ENCODE data around the gene KDM6A.
"Not testable (repeated sequence)": the region's sequence is repeated elsewhere in the genome, so short reads cannot be mapped to it uniquely, and the experiment has no call there.

The KDM6A gene

DNA sequence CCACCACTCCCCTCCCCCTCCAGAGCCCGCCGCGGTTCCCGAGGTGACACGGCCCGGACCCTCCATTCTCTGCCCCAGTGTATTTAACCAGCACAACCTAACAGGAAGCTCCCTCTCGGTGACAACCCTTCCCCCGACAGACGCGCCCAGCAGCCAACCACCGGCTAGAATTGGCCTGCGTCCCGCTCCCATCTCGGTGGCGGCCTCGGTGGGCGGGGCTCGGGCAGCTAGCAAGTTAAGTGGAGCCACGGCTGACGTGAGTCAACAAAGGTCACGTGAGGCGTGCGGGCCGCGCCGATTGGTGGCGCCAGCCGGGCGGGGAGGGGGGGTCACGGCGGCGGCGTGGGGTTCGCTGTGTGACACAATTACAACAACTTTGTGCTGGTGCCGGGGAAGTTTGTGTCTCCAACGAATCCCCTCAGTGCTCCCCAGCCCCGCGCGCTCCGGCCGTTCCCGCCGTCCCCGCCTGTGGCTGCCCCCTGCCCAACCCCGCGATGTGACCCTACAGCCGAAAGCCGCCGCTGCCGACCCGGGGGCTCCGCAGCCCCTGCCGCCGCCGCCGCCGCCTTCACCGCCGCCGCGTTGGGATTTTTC is at the start of gene KDM6A:
Gene KDM6A (plus strand): TSS at position 368 of the 594 bp plus-strand sequence. CDS start 364 bp downstream, outside the sequence.
- DNase-seq, result peak; percentile 71 to 87

- DNase-seq, result not testable (repeated sequence)
Measured at GRCh38 chrX:44823193-44823592, 49.8 kb upstream of the KDM6A start.

DNA sequence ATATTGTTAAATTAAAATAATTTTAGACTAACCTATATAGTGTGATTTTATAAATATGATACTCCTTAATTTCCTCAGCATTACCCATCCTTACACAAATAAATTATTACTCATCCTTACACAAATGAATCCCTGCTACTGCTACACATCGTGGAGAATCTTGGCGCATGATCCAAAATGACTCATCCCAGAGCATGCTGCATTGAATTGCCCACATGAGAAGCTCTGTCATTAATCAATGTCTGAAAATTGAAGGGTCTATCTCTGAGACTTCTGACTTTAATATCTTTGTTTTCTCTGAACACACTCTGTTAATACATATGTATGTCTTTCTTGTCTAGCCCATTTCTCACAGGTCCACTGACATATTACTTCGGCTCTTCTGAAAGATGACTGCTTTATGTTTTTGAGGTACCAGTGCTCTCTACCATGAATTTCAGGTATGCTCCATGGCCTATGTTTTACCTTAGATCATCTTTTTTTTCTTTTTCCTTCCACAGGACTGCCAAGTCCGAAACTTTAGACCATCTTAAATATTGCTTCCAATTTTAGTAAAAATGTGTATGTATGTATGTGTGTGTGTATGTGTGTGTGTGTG is 44.9 kb upstream of the KDM6A start:
- no peak for DNase-seq

DNA sequence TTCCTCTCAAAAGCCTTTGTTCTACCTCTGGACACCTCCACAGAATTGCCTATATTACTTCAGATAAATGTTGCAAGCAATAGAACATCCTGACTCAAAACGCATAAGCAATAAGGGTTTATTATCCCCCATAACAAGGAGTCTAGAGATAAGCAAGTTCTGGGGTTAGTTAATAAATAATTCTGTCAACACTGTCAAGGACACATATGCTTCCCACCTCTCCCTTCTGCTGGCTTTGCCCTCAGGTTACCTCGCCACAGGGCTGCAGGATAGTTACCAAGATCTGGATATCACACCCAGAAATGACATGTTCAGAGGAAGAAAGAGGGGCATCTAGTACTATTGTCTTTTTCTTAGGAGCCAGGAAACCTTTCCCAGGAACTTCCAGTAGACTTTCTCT is 43.2 kb upstream of the KDM6A start:
- DNase-seq, result no peak

DNA sequence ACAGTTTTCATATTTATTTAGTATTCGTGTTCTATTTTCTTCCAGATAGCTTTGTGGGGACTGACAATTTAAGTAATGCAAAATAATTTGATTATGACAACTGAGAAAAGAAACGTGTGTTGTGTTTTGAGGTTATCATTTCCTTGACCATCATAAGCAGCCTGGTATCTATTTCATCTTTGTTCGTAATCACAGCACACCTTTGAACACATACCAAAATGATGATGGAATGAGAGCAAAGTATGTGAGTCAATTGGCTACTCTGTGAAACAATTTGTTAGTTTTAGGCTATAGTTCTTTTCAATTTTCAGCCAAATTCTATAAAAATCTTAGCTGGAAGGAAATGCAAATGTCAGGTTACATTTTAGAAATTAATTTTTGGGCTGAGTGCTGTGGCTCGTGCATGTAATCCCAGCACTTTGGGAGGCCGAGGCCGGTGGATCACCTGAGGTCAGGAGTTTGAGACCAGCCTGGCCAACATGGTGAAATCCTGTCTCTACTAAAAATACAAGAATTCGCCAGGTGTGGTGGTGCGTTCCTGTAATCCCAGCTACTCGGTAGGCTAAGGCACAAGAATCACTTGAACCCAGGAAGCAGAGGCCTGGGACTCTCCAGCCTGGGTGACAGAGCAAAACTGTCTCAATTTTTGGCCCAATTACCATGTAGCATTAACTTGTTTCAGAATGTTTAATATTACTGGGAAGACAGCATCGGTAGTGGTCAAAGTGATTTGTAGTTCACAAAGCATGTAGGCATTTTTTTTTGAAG is 30.3 kb upstream of the KDM6A start:
- no peak for DNase-seq

DNA sequence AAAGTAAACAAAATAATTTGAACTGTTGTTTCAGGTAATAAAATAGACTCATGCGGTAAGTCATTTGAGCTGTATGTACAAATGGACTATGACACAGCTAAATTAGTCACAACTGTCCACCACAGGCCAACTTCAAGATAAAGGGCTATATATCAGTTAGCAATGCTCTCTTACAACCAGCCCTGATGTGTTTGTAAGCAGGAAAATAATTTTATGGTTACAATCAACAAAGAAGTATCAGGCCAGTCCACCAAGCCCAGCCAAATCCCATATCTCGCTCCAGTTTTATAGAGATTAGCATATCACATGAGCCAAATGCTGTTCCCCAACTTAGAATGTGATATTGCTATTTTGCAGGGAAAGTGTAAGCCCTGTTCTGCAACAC is 29.7 kb upstream of the KDM6A start:
- DNase-seq, result no peak

DNA sequence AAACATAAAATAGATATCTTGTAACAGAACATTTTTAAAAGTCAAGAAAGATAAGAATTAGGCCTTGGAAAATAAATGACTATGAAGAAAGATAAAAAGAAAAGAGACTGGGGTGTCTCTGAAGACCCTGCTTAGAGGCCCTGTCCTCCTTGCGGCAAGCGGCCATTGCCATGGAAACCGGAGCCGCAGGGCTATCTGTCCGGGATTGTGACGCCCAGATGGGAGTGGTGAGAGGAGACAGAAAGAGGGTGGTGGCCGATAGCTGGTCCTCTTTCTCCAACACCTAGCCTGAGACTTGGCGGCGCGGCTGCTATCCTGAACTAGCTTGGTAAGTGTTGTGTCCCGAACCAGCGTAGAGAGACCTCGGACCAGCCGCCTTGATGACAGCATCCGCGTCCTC is 29.2 kb upstream of the KDM6A start, which contains the start of gene DUSP21:
Gene DUSP21 (plus strand): TSS at position 269 of the 400 bp plus-strand sequence. CDS start 112 bp downstream, at position 381.
- DNase-seq, result no peak

DNA sequence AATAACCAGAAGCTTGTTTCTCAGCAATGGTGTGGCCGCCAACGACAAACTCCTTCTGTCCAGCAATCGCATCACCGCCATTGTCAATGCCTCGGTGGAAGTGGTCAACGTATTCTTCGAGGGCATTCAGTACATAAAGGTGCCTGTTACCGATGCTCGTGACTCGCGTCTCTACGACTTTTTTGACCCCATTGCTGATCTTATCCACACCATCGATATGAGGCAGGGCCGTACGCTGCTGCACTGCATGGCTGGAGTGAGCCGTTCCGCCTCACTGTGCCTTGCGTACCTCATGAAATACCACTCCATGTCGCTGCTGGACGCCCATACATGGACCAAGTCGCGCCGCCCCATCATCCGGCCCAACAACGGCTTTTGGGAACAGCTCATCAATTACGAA is 28.8 kb upstream of the KDM6A start:
- DNase-seq, result no peak

- DNase-seq, result not testable (repeated sequence)
Measured at GRCh38 chrX:44850891-44851290, 22.1 kb upstream of the KDM6A start.

DNA sequence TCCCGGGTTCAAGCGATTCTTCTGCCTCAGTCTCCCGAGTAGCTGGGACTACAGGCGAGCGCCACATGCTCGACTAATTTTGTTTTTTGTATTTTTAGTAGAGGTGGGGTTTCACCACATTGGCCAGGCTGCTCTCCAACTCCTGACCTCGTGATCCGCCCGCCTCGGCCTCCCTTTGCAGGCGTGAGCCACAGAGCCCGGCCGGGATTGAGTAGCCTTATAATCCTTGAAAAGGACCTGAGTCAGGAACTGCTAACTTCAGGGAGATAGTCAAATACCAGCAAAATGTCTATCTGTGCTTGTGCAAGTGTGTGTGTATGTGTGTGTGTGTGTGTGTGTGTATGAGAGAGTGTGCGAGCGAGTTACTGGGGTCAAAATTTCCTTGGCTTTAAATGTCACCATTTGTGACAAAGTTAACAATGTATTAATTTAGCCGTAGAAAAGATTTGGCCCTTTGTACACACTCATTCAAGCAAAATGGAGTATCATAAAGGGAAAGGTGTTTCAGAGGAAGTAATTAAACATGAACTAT is 1.8 kb upstream of the KDM6A start:
- no peak for DNase-seq

- DNase-seq, result peak in 1 of 2 donors; percentile 31
Measured at GRCh38 chrX:44871931-44872820, 812 bp upstream of the KDM6A start.

DNA sequence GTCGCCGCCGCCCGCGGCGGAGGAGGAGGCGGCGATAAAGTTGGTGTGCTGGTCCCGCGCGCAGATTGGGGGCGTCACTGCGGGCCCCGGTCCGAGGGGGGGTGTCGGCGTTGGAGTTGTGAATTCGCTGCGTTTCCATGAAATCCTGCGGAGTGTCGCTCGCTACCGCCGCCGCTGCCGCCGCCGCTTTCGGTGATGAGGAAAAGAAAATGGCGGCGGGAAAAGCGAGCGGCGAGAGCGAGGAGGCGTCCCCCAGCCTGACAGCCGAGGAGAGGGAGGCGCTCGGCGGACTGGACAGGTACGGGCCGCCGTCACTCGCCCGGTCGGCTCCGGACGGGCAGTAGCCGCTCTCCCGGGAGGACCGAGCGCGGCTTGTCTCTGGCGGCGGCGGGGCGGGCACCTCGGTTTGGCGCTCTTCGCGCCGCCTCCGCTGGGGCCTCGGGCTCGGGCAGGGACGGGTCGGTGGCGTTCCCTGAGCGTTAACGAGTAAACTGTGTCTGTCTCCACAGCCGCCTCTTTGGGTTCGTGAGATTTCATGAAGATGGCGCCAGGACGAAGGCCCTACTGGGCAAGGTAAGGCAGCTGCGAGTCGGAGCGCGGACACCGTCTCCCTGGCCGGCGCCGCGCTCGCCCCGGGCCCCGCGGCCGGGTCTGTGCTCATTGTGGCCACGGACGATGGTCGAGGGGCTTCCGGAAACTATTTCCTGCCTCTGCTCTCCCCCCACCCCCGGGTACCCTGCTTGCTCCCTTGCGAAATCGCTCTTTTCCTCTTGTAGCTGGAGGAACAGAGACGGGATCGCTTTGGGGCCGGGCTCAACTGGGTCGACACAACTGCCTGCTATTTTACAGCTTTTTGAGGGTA is 658 bp downstream of the KDM6A start:
- peak in 1 of 2 donors; percentile 53 for DNase-seq

- no peak for DNase-seq
Measured at GRCh38 chrX:44874420-44875184, 1.6 kb downstream of the KDM6A start.

GRCh38 chrX:44875185-44875489 is 2.1 kb downstream of the KDM6A start:
- DNase-seq, result no peak

- no peak for DNase-seq
Measured at GRCh38 chrX:44876086-44876485, 3.1 kb downstream of the KDM6A start.

DNA sequence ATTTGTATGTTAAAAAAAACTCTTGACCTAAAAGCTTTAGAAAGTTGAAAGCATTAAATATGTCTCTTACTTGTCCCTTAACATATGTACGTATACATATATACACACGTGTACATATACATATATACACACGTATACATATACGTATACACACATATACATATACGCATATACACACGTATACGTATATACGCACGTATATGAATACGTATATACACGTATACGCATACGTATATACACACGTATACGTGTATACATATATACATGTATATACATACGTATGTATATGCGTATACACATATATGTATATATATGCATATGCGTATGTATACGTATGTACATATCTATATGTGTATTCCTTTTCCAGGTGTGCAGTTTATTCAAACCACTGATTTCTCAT is 3.8 kb downstream of the KDM6A start:
- DNase-seq, result no peak

GRCh38 chrX:44878780-44879179 is 5.8 kb downstream of the KDM6A start:
- no peak for DNase-seq

GRCh38 chrX:44881549-44881948 is 8.6 kb downstream of the KDM6A start:
- DNase-seq, result no peak

- DNase-seq, result no peak
Measured at GRCh38 chrX:44882635-44883034, 9.6 kb downstream of the KDM6A start.

GRCh38 chrX:44884944-44885343 is 12.0 kb downstream of the KDM6A start:
- no peak for DNase-seq

GRCh38 chrX:44889824-44890223 is 16.8 kb downstream of the KDM6A start:
- no peak for DNase-seq

Data from bone marrow (tissue), 2 donors.